DND-41 (cell line): ENCODE results near the gene FDXR.

Experiments
- ATAC-seq: fragments of 200-7000 bp; cut with Tn5 transposase; 3 replicates; pipeline ENCODE4 v1.9.1; 2021; ENCODE audit warnings: low read depth; ENCODE audit not compliant: insufficient read depth
- DNase-seq: peaks from one replicate; pipeline ENCODE4 v3.0.0-alpha.2; 2020
- H2AFZ ChIP-seq: 2 replicates; pipeline ENCODE4 v1.6.0; 2012; ENCODE audit warnings: low read depth, low read length
- H3K27ac ChIP-seq: 2 replicates; pipeline ENCODE4 v1.5.1; 2012; ENCODE audit warnings: low read length, inconsistent platforms
- H3K27me3 ChIP-seq: fragments of 200-600 bp; sonication (generic); 2 replicates; pipeline ENCODE4 v1.6.0; 2012; ENCODE audit warnings: low read length, mild to moderate bottlenecking, inconsistent platforms; ENCODE audit not compliant: insufficient read depth, poor library complexity
- H3K36me3 ChIP-seq: 2 replicates; pipeline ENCODE4 v1.5.1; 2012; ENCODE audit warnings: low read length, inconsistent platforms; ENCODE audit not compliant: insufficient read depth
- H3K4me1 ChIP-seq: 2 replicates; pipeline ENCODE4 v1.5.1; 2012; ENCODE audit warnings: mild to moderate bottlenecking, low read length; ENCODE audit not compliant: insufficient read depth
- H3K4me2 ChIP-seq: 2 replicates; pipeline ENCODE4 v1.6.0; 2012; ENCODE audit warnings: mild to moderate bottlenecking, moderate library complexity, low read length, inconsistent platforms; ENCODE audit not compliant: insufficient read depth
- H3K4me3 ChIP-seq, 2 experiments: fragments of 200-600 bp in 1 of 2; shearing (Covaris generic) in 1 of 2; 2 replicates each; pipeline ENCODE4 v1.5.1; 2012 to 2016; ENCODE audit warnings: inconsistent platforms in 2 of 2, low read length in 2 of 2, mild to moderate bottlenecking in 2 of 2, low read depth in 1 of 2, moderate library complexity in 1 of 2
- H3K79me2 ChIP-seq: 2 replicates; pipeline ENCODE4 v1.6.0; 2012; ENCODE audit warnings: low read length, inconsistent platforms; ENCODE audit not compliant: insufficient read depth
- H3K9ac ChIP-seq: 2 replicates; pipeline ENCODE4 v1.6.0; 2012; ENCODE audit warnings: low read depth, mild to moderate bottlenecking, inconsistent platforms, low read length, moderate library complexity
- H3K9me3 ChIP-seq: 2 replicates; pipeline ENCODE4 v1.5.1; 2012; ENCODE audit warnings: low read length, moderate library complexity, mild to moderate bottlenecking, inconsistent platforms; ENCODE audit not compliant: insufficient read depth, severe bottlenecking
- H4K20me1 ChIP-seq: 2 replicates; pipeline ENCODE4 v1.6.0; 2012; ENCODE audit warnings: low read length; ENCODE audit not compliant: insufficient read depth
- CTCF ChIP-seq: IDR thresholded peaks from 2 replicates; pipeline ENCODE4 v1.5.1; 2012; ENCODE audit warnings: borderline replicate concordance, low read length, moderate library complexity, mild to moderate bottlenecking; ENCODE audit not compliant: poor library complexity, severe bottlenecking; ENCODE audit errors: extremely low read depth
- EZH2 ChIP-seq: IDR thresholded peaks from 3 replicates; pipeline ENCODE4 v1.6.1; 2012; ENCODE audit warnings: borderline replicate concordance, low read depth, mild to moderate bottlenecking, moderate library complexity, low read length, inconsistent platforms; ENCODE audit not compliant: severe bottlenecking

FDXR gene

DNA sequence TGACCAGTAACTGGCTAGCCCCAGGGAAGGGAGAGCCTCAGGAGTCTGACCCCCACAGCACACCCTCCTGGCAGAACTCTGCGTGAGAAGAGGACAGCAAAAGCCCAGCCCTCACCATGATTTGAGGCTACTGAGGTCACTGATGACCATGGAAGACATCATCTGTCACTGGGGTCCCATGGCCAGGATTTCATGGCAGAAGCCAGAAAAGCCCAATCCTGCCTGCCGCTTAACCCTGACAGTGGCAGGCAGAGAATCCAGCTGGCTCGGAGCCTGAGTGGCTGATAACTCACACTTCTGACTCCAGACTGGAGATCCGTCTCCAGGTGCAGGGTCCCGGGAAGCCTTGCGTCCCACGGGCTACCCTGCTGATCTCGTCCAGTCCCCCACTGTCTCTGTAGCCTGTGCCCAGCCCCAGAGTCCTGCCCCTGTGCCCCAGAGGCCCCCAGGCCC is 30.6 kb downstream of the FDXR start:
- H4K20me1 ChIP-seq = peaks cover 2% of the 10 kb centered on the region; the same call in 1 of the 2 replicates
- H2AFZ ChIP-seq = no peak overlapping the region
- no peak overlapping the region for H3K9ac ChIP-seq
- no peaks in the 10 kb centered on the region for H3K79me2 ChIP-seq
- no peak for ATAC-seq
- no peak for TF ChIP-seq EZH2
- TF ChIP-seq CTCF = no peak
- no peaks in the 10 kb centered on the region for H3K27me3 ChIP-seq
- no peak overlapping the region for H3K4me3 ChIP-seq
- H3K27ac ChIP-seq = no peak overlapping the region
- H3K4me2 ChIP-seq = no peak overlapping the region
- peaks cover 2% of the 10 kb centered on the region for H3K36me3 ChIP-seq
- no peaks in the 10 kb centered on the region for H3K4me1 ChIP-seq
- H3K9me3 ChIP-seq = no peaks in the 10 kb centered on the region
- DNase-seq = no peak

DNA sequence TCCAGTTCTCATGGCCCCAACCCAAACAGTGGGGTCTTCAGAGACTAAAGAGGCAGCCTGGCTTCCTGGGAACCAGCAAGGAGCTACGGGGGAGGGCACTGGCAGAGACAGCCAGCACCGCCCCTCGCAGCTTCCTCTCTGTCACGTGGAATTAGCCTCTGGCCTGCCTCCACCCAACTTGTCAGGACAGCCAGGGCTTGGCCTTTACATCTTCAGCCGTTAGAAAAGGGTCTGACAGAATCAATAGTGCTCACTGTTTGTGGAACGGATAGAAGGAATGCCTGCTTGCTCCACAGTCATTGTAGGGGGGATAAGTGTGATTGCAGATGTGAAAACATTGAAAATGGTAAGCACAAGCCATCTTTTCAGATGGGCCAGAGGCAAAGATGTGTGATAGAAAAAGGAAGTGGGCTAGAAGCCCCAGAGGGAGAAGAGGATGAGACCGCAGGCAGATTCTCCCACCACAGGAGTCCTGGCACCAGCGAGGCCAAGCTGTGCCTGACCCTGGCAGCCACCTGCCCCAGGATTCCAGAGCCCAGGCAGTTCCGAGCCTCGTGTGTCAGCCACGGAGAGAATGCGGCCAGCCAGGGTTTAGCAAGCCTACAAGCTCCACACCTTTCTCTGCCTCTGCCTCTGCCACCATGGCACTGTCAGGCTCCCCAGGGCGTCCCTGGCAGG is 31.7 kb downstream of the FDXR start:
- Histone ChIP-seq H3K9me3 (no peaks in the 10 kb centered on the region), H3K4me1 (no peaks in the 10 kb centered on the region), H4K20me1 (peaks cover 2% of the 10 kb centered on the region; the same call in 1 of the 2 replicates), H3K79me2 (no peaks in the 10 kb centered on the region), H3K4me2 (no peak overlapping the region), H3K36me3 (peaks cover 13% of the 10 kb centered on the region), H3K9ac (no peak overlapping the region), H3K27me3 (no peaks in the 10 kb centered on the region), H3K4me3 (no peak overlapping the region), H3K27ac (no peak overlapping the region), H2AFZ (no peak overlapping the region)
- ATAC-seq (no peak), DNase-seq (no peak)
- TF ChIP-seq CTCF (no peak), EZH2 (no peak)

GRCh38 chr17:74839990-74840852 is 32.6 kb downstream of the FDXR start:
- Histone ChIP-seq H3K9ac (no peak overlapping the region), H4K20me1 (peaks cover 2% of the 10 kb centered on the region; the same call in 1 of the 2 replicates), H2AFZ (no peak overlapping the region), H3K27ac (no peak overlapping the region), H3K27me3 (no peaks in the 10 kb centered on the region), H3K9me3 (no peaks in the 10 kb centered on the region), H3K4me1 (no peaks in the 10 kb centered on the region), H3K4me3 (no peak overlapping the region), H3K4me2 (no peak overlapping the region), H3K79me2 (no peaks in the 10 kb centered on the region), H3K36me3 (peaks cover 16% of the 10 kb centered on the region)
- DNase-seq (no peak), ATAC-seq (no peak)
- no peak for TF ChIP-seq EZH2
- no peak for TF ChIP-seq CTCF
